Karpas-422 (cell line): ENCODE measurements around the gene GSDME. TPM values are rescaled to one million over a fixed set of nuclear protein-coding genes. Genes with fewer than 3 reads are reported as not detected.

Experiments used
- DNase-seq: peaks from one replicate; pipeline ENCODE4 v3.0.0-alpha.2; 2015
- H2AFZ ChIP-seq: fragments of 200-600 bp; sonication (generic); 2 replicates; pipeline ENCODE4 v1.6.1; 2014; ENCODE audit warnings: antibody characterized with exemption, low read length, mixed read lengths
- H3K27ac ChIP-seq: fragments of 200-600 bp; sonication (generic); 2 replicates; pipeline ENCODE4 v1.5.1; 2014; ENCODE audit warnings: mild to moderate bottlenecking, low read length, moderate library complexity
- H3K27me3 ChIP-seq: fragments of 200-600 bp; sonication (generic); 2 replicates; pipeline ENCODE4 v1.6.1; 2014; ENCODE audit warnings: low read length, mixed read lengths
- H3K36me3 ChIP-seq: fragments of 200-600 bp; sonication (generic); 2 replicates; pipeline ENCODE4 v1.6.1; 2014; ENCODE audit warnings: low read length, mixed read lengths; ENCODE audit not compliant: insufficient read depth
- H3K4me1 ChIP-seq: fragments of 200-600 bp; sonication (generic); 2 replicates; pipeline ENCODE4 v1.6.1; 2014; ENCODE audit warnings: mild to moderate bottlenecking, low read length, mixed read lengths
- H3K4me2 ChIP-seq: fragments of 200-600 bp; sonication (generic); 2 replicates; pipeline ENCODE4 v1.6.1; 2014; ENCODE audit warnings: low read length, low read depth, mild to moderate bottlenecking; ENCODE audit not compliant: poor library complexity, severe bottlenecking
- H3K4me3 ChIP-seq: fragments of 200-600 bp; sonication (generic); 2 replicates; pipeline ENCODE4 v1.5.1; 2014; ENCODE audit warnings: mild to moderate bottlenecking, antibody characterized with exemption, low read length, mixed read lengths
- H3K79me2 ChIP-seq: fragments of 200-600 bp; sonication (generic); 2 replicates; pipeline ENCODE4 v1.6.1; 2014; ENCODE audit warnings: mild to moderate bottlenecking, low read length, mixed read lengths
- H3K9ac ChIP-seq: fragments of 200-600 bp; sonication (generic); 2 replicates; pipeline ENCODE4 v1.6.0; 2014; ENCODE audit warnings: low read length
- H3K9me2 ChIP-seq: fragments of 200-600 bp; sonication (generic), shearing (Covaris generic); replicated peaks from 2 replicates; pipeline ENCODE4 v1.6.0; 2014; ENCODE audit warnings: mild to moderate bottlenecking, low read length, moderate library complexity; ENCODE audit not compliant: insufficient read depth
- H3K9me3 ChIP-seq: fragments of 300-700, 200-600 bp; sonication (generic); 2 replicates; pipeline ENCODE4 v1.6.1; 2014; ENCODE audit warnings: low read length, mixed read lengths
- H4K20me1 ChIP-seq: fragments of 200-600 bp; sonication (generic); 2 replicates; pipeline ENCODE4 v1.6.1; 2014; ENCODE audit warnings: mild to moderate bottlenecking, antibody characterized with exemption, low read length, low read depth; ENCODE audit not compliant: insufficient read depth
- total RNA-seq: library from RNA; depleted of rRNA; stranded (reverse); fragments of >200 nt; shearing (Covaris generic); gene quantifications from 2 replicates; pipeline ENCODE4 v1.2.3, GENCODE V29; 2014; ENCODE audit warnings: low replicate concordance

GSDME gene
- total RNA-seq, 1 experiment from 2014 or later, result 6.0 TPM

GRCh38 chr7:24783698-24784097 is 26.4 kb upstream of the GSDME start:
- H3K79me2 ChIP-seq, result peaks cover 5% of the 10 kb centered on the region
- H3K4me2 ChIP-seq, result no peak overlapping the region
- no peak overlapping the region for H3K27ac ChIP-seq
- H3K4me3 ChIP-seq, result no peak overlapping the region
- H4K20me1 ChIP-seq, result no peaks in the 10 kb centered on the region
- H3K9ac ChIP-seq, result no peak overlapping the region
- DNase-seq, result no peak
- H2AFZ ChIP-seq, result no peak overlapping the region
- H3K36me3 ChIP-seq, result peaks cover 57% of the 10 kb centered on the region
- H3K9me3 ChIP-seq, result no peaks in the 10 kb centered on the region
- H3K27me3 ChIP-seq, result no peaks in the 10 kb centered on the region
- no peaks in the 10 kb centered on the region for H3K4me1 ChIP-seq
- no peaks in the 10 kb centered on the region for H3K9me2 ChIP-seq

DNA sequence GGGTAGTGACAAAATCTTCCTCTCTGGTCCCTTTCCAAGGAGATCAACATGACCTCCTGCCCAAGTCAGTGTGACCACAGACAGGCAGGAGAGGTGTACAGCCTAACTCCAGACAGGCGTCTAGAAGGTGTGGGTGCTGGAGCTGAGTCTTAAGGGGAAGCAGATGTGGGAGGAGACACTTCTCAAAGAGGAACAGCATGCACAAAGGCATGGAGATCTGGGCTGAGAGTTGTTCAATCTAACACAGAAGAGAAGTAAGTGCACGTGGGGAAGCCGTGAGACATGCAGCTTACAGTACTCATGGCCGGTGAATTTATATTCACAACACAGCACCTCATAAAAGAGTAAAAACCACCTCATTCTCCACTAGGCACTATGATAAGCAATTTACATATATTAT is 23.8 kb upstream of the GSDME start:
- no peak overlapping the region for H3K9ac ChIP-seq
- H2AFZ ChIP-seq, result no peak overlapping the region
- no peaks in the 10 kb centered on the region for H3K9me3 ChIP-seq
- no peaks in the 10 kb centered on the region for H3K4me1 ChIP-seq
- no peaks in the 10 kb centered on the region for H3K79me2 ChIP-seq
- no peaks in the 10 kb centered on the region for H3K27me3 ChIP-seq
- no peak overlapping the region for H3K27ac ChIP-seq
- no peak for DNase-seq
- no peak overlapping the region for H3K4me3 ChIP-seq
- no peak overlapping the region for H3K4me2 ChIP-seq
- no peaks in the 10 kb centered on the region for H4K20me1 ChIP-seq
- peaks cover 60% of the 10 kb centered on the region for H3K36me3 ChIP-seq
- no peaks in the 10 kb centered on the region for H3K9me2 ChIP-seq

DNA sequence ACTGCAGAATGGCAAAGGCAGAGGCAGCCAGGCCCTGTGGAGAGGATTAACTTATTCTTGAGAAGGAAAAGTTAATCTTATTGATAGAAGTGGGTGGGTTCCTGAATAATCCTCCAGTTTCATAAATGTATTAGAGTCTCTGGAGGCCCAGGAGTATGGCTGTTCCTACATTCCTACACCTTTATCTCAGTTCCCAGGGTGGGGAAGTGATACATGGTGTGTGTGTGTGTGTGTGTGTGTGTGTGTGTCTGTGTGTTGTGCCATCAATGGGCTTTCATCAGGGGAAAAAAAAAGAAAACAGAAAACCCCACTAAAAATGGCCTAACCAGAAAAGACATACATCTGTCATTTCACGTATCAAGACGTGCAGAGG is 22.0 kb upstream of the GSDME start:
- no peak overlapping the region for H3K27ac ChIP-seq
- H4K20me1 ChIP-seq, result no peaks in the 10 kb centered on the region
- H3K9me2 ChIP-seq, result no peaks in the 10 kb centered on the region
- no peaks in the 10 kb centered on the region for H3K9me3 ChIP-seq
- H2AFZ ChIP-seq, result no peak overlapping the region
- H3K79me2 ChIP-seq, result no peaks in the 10 kb centered on the region
- H3K36me3 ChIP-seq, result peaks cover 56% of the 10 kb centered on the region
- no peak for DNase-seq
- H3K4me1 ChIP-seq, result no peaks in the 10 kb centered on the region
- H3K4me2 ChIP-seq, result no peak overlapping the region
- no peaks in the 10 kb centered on the region for H3K27me3 ChIP-seq
- no peak overlapping the region for H3K4me3 ChIP-seq
- H3K9ac ChIP-seq, result no peak overlapping the region

DNA sequence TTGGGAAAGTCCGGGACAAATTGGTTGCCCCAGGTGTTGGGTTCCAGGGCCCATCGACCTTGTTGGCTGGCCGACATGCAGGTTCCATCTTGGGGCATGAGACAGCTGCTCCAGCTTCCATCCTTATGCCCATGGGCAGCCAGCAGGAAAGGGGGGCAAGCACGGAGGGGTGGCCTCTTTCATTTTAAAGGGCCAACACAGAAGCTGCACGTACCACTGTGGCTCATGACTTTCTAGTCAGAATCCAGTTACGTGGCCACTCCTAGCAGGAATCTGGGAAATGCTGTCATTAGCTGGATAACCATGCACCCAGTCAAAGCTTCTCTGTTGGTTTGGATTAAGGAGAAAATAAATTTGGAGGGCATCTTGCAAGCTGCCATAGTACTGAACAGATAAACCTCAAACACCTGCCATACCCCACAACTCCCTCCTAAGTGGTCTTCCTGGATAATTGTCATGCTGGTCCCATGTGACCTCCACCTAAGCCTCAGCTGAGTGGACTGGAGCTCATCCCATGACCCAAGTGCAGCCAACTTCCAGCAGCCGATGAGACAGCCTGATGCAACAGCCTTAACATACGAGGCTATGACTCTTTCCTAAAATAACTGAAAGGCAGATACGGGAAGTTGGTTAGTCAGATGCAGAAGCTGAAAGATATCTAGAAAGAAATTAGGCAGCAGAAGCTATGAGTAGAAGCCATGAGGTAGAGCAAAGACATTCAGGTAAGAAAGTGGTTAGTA is 21.4 kb upstream of the GSDME start:
- no peak overlapping the region for H3K4me3 ChIP-seq
- H4K20me1 ChIP-seq, result no peaks in the 10 kb centered on the region
- H3K27ac ChIP-seq, result no peak overlapping the region
- H2AFZ ChIP-seq, result no peak overlapping the region
- DNase-seq, result no peak
- H3K9ac ChIP-seq, result no peak overlapping the region
- H3K4me1 ChIP-seq, result no peaks in the 10 kb centered on the region
- H3K9me3 ChIP-seq, result no peaks in the 10 kb centered on the region
- no peaks in the 10 kb centered on the region for H3K79me2 ChIP-seq
- no peaks in the 10 kb centered on the region for H3K27me3 ChIP-seq
- peaks cover 50% of the 10 kb centered on the region for H3K36me3 ChIP-seq
- H3K9me2 ChIP-seq, result no peaks in the 10 kb centered on the region
- no peak overlapping the region for H3K4me2 ChIP-seq

- no peaks in the 10 kb centered on the region for H3K4me1 ChIP-seq
- H3K36me3 ChIP-seq, result peaks cover 41% of the 10 kb centered on the region
- no peaks in the 10 kb centered on the region for H3K27me3 ChIP-seq
- H3K4me2 ChIP-seq, result no peak overlapping the region
- H3K9ac ChIP-seq, result no peak overlapping the region
- no peaks in the 10 kb centered on the region for H3K79me2 ChIP-seq
- H3K4me3 ChIP-seq, result no peak overlapping the region
- H4K20me1 ChIP-seq, result no peaks in the 10 kb centered on the region
- no peaks in the 10 kb centered on the region for H3K9me2 ChIP-seq
- H2AFZ ChIP-seq, result no peak overlapping the region
- H3K9me3 ChIP-seq, result no peaks in the 10 kb centered on the region
- H3K27ac ChIP-seq, result no peak overlapping the region
- DNase-seq, result no peak
Measured at GRCh38 chr7:24777806-24778205, 20.5 kb upstream of the GSDME start.

DNA sequence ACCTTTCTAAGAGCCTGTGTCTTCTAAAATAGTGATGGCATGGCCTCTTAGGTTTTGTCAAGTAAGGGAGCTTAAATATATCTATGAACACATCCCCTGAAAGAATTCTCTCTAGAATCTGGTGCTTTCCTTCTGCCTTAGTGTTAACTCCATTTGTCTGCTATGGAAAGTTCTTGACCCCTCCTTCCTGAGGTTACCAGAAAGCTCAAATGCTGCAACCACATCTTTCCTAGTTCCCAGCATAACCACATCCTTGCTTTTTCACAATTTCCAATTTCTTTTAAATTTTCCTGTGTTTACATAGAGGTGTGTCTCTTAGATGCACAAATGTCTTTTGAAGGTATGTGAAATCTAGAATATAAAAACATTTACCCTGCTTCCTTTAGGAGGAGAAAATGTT is 16.4 kb upstream of the GSDME start:
- no peak overlapping the region for H3K4me2 ChIP-seq
- H4K20me1 ChIP-seq, result no peaks in the 10 kb centered on the region

GRCh38 chr7:24769851-24770250 is 12.6 kb upstream of the GSDME start:
- Histone ChIP-seq H3K36me3 (peaks cover 18% of the 10 kb centered on the region), H3K27me3 (no peaks in the 10 kb centered on the region), H4K20me1 (no peaks in the 10 kb centered on the region), H3K9me2 (no peaks in the 10 kb centered on the region), H3K79me2 (no peaks in the 10 kb centered on the region), H3K4me3 (no peak overlapping the region), H3K27ac (no peak overlapping the region), H3K9ac (no peak overlapping the region), H3K4me2 (no peak overlapping the region), H3K4me1 (no peaks in the 10 kb centered on the region), H3K9me3 (no peaks in the 10 kb centered on the region), H2AFZ (no peak overlapping the region)
- DNase-seq, result no peak

More for the DNA sequence above, 16.4 kb upstream of the GSDME start:
- Histone ChIP-seq H3K79me2 (no peaks in the 10 kb centered on the region), H2AFZ (no peak overlapping the region), H3K36me3 (peaks cover 35% of the 10 kb centered on the region), H3K9ac (no peak overlapping the region), H3K4me1 (no peaks in the 10 kb centered on the region), H3K27me3 (no peaks in the 10 kb centered on the region), H3K4me3 (no peak overlapping the region), H3K27ac (no peak overlapping the region), H3K9me2 (no peaks in the 10 kb centered on the region), H3K9me3 (no peaks in the 10 kb centered on the region)
- DNase-seq, result no peak

DNA sequence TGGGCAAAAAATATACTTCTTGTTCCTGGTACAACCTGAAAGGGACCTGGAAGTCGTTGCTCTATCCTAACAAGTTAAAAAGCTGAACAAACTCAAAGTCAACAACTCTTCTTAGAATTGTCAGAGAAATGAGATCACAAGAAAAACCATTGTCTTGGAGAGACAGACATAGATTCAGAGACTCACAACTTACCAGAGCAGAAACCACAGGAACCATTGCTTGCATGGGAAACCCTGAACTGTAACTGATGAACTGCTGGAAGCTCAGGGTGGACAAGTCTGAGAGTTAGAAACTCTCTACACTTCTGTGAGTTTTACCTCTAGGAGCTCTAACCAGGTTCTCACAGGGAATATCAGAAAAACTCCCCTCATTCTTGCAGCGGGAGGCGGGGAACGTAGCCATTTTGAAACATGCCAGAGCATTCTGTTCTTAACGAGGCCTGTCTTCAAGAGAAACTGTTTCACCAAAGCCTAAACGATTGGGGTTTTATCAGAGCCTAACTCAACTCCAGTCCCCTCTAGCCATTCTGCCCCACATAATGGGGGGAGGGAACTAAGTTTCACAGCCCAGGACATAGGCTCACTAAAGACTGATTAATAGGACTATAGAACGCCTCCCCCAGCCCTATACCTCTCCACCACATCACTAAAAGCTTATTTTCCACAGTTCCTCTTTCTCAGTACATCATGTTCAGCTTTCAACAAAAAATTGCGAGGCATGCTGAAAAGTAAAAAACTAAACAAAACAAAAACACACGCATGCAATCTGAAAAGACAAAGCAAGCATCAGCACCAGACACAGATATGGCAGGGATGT is 12.0 kb upstream of the GSDME start:
- no peak overlapping the region for H3K4me2 ChIP-seq
- no peaks in the 10 kb centered on the region for H3K27me3 ChIP-seq
- H3K9me2 ChIP-seq, result no peaks in the 10 kb centered on the region
- H3K79me2 ChIP-seq, result no peaks in the 10 kb centered on the region
- H3K27ac ChIP-seq, result no peak overlapping the region
- DNase-seq, result no peak
- no peaks in the 10 kb centered on the region for H3K9me3 ChIP-seq
- no peak overlapping the region for H3K9ac ChIP-seq
- H3K4me3 ChIP-seq, result no peak overlapping the region
- H2AFZ ChIP-seq, result no peak overlapping the region
- H3K36me3 ChIP-seq, result peaks cover 18% of the 10 kb centered on the region
- H3K4me1 ChIP-seq, result no peaks in the 10 kb centered on the region
- H4K20me1 ChIP-seq, result no peaks in the 10 kb centered on the region
